Effector memory CD4-positive, alpha-beta T cell (primary cell): ENCODE results near the gene ATG7.
A peak's percentile ranks its signal among the peaks of the same experiment; 100 is the strongest.

Experiments
- DNase-seq, 3 donors: peaks; one replicate each; pipeline ENCODE4 v3.0.0-alpha.2; 2020
- H3K27ac ChIP-seq: 2 replicates; pipeline ENCODE4 v1.7.0; 2013; ENCODE audit warnings: mild to moderate bottlenecking, low read length, moderate library complexity; ENCODE audit not compliant: insufficient read depth, poor library complexity, severe bottlenecking
- H3K27me3 ChIP-seq: replicated peaks from 2 replicates; pipeline ENCODE4 v1.7.0; 2013; ENCODE audit warnings: mild to moderate bottlenecking, low read length; ENCODE audit not compliant: insufficient read depth, control insufficient read depth, poor library complexity, severe bottlenecking
- H3K36me3 ChIP-seq: 2 replicates; pipeline ENCODE4 v1.7.0; 2013; ENCODE audit warnings: mild to moderate bottlenecking, low read length, moderate library complexity; ENCODE audit not compliant: control insufficient read depth, insufficient read depth
- H3K4me1 ChIP-seq: 2 replicates; pipeline ENCODE4 v1.7.0; 2013; ENCODE audit warnings: low read length, mild to moderate bottlenecking; ENCODE audit not compliant: control insufficient read depth, insufficient read depth, poor library complexity, severe bottlenecking
- H3K4me3 ChIP-seq: 2 replicates; pipeline ENCODE4 v1.7.0; 2013; ENCODE audit warnings: low read length, low read depth, mild to moderate bottlenecking; ENCODE audit not compliant: insufficient read depth, poor library complexity, severe bottlenecking
- H3K9me3 ChIP-seq: 2 replicates; pipeline ENCODE4 v1.7.0; 2013; ENCODE audit warnings: mild to moderate bottlenecking, low read length, moderate library complexity; ENCODE audit not compliant: control insufficient read depth

Gene ATG7

GRCh38 chr3:11276901-11277300 is 4.7 kb downstream of the ATG7 start:
- Histone ChIP-seq H3K9me3 (no peaks in the 10 kb centered on the region), H3K4me1 (peaks cover 9% of the 10 kb centered on the region), H3K36me3 (peaks cover 12% of the 10 kb centered on the region), H3K27ac (no peak overlapping the region), H3K27me3 (no peaks in the 10 kb centered on the region), H3K4me3 (no peak overlapping the region)
- DNase-seq, result no peak

DNA sequence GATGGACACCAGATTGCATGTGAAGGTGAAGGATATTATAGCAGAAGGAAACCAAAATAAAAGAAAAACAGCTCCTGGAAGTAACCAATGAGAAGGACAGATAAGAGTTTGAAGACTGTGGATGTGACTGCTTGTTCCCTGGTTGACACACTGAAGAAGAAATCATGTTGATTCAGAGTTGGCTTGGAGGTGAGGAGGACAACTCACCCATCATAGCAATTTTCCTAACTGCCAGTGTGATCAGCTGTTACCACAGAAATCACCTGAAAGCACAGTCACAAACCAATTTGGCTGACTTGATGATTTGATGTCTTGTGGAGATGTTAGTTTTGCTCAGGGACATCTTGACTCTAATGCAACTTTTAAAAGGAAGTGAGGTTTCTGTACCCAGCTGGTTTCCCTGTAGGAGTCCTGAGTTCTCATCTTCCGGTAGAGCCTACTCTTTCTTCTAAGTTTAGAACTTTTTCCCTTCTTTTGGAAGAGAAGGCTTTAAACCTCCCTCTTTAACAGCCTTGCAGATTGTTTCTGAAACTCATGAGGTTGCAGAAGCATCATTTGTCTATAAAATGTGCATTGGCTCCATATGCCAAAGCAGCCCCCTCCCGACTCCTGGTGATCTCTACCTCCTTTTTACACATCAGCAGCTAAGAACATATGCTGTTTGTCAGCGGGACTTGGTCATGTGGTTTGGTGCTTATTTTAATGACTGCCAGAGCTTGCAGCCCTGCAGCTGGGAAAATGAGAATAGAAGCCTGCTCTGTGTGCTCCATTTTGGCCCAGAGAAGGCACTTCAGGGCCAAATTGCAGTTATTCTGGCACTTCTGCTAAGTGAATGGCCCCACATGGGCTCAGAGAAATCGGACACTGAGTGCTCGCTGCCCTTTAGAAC is 10.3 kb downstream of the ATG7 start:
- H3K27ac ChIP-seq, result no peak overlapping the region
- peaks cover 26% of the 10 kb centered on the region for H3K36me3 ChIP-seq
- DNase-seq, result no peak
- no peaks in the 10 kb centered on the region for H3K4me1 ChIP-seq
- no peaks in the 10 kb centered on the region for H3K9me3 ChIP-seq
- no peaks in the 10 kb centered on the region for H3K27me3 ChIP-seq
- H3K4me3 ChIP-seq, result no peak overlapping the region

- no peak overlapping the region for H3K27ac ChIP-seq
- H3K27me3 ChIP-seq, result no peaks in the 10 kb centered on the region
- no peaks in the 10 kb centered on the region for H3K9me3 ChIP-seq
- no peak for DNase-seq
- H3K36me3 ChIP-seq, result peaks cover 26% of the 10 kb centered on the region
- H3K4me1 ChIP-seq, result no peaks in the 10 kb centered on the region
- H3K4me3 ChIP-seq, result no peak overlapping the region
Observed at GRCh38 chr3:11283139-11283475, 10.9 kb downstream of the ATG7 start.

GRCh38 chr3:11284011-11284410 is 11.8 kb downstream of the ATG7 start:
- H3K4me1 ChIP-seq, result peaks cover 8% of the 10 kb centered on the region
- H3K9me3 ChIP-seq, result no peaks in the 10 kb centered on the region
- H3K4me3 ChIP-seq, result no peak overlapping the region
- no peak for DNase-seq
- no peaks in the 10 kb centered on the region for H3K27me3 ChIP-seq
- H3K27ac ChIP-seq, result no peak overlapping the region
- peaks cover 23% of the 10 kb centered on the region for H3K36me3 ChIP-seq

GRCh38 chr3:11285471-11285870 is 13.3 kb downstream of the ATG7 start:
- H3K27me3 ChIP-seq, result no peaks in the 10 kb centered on the region
- H3K4me1 ChIP-seq, result peaks cover 9% of the 10 kb centered on the region
- H3K4me3 ChIP-seq, result no peak overlapping the region
- DNase-seq, result no peak
- no peak overlapping the region for H3K27ac ChIP-seq
- peaks cover 22% of the 10 kb centered on the region for H3K36me3 ChIP-seq
- H3K9me3 ChIP-seq, result no peaks in the 10 kb centered on the region

DNA sequence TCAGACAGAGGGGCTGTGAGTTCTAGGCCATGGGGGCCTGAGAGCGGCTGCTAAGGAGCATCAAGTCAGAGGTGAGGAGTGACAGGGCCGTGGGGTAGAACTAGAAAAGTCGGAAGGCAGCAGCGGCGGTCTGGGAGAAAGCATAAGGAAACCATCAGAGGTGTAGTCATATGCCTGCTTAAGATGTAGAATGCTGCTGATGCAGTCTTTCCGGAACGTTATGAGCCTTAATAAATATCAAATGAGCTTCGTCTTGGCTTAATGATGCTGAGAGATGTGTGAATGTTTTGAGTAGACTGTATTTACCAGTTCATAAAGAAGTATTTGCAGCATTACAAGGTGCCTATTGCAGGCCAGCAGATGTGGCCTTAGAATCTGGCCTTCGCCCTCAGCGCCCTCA is 15.2 kb downstream of the ATG7 start:
- Histone ChIP-seq H3K9me3 (no peaks in the 10 kb centered on the region), H3K27ac (no peak overlapping the region)
- no peak for DNase-seq

DNA sequence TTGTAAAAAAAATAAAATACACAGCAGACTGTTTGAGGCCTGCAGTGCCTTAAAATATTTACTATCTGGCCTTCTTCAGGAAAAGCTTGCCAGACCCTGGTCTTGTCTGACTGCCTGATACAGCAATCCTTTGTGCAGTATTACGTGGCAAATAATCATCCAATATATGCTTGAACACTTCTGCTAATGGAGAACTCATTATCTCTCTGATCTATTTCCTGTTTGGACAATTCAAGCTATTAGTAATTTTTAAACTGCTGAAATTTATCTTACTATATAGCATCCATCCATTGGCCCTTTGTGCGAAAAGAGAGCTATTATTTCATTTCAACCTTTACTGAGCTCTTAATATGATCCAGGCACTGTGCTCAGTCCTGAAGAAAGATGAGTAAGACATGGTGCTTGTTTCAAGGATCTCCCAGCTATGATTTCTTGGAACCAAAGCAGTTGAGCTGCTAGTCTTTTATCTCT is 15.9 kb downstream of the ATG7 start:
- no peak overlapping the region for H3K4me3 ChIP-seq

More for the DNA sequence above, 15.2 kb downstream of the ATG7 start:
- peaks cover 10% of the 10 kb centered on the region for H3K36me3 ChIP-seq
- no peaks in the 10 kb centered on the region for H3K27me3 ChIP-seq
- peaks cover 24% of the 10 kb centered on the region for H3K4me1 ChIP-seq
- H3K4me3 ChIP-seq, result no peak overlapping the region

DNA sequence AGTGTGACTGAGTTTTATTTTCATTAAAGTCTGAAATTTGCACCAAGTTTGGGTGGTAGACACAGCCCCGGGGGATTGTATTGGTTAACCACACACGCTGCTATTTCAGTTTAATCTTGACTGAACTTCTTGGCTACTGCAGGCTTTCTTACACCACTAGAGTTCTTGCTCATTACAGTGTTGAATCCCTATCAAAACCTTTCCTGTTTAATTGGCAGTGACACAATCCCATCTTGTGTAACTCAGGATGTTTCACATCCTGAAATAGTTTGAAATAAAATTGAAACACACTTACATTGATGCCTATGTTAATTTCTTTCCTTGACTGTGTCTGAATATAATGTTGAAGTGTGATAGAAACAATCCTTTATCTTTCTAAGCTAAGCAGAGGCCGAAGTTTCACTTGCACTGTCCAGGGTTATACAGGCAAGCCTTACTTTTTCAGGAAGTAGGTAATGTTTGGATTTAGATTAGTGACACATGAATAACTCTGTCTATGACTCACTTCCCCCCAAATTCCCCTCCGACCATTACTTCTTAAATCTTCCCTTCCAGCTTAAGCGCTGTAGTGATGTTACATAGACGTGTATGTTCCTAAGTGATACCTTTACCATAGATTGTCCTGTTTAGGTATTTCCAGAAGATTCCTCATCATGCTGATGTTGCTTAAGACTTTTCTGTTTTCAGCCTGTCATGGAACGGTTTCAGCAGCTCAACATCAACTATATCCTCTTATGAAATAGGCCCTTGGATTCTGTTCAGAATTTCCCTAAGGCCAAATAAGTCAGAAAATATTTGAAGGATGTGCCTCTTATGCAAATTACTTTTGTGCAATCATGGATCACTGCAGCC is 16.8 kb downstream of the ATG7 start:
- peaks cover 24% of the 10 kb centered on the region for H3K4me1 ChIP-seq
- DNase-seq, result no peak
- no peak overlapping the region for H3K4me3 ChIP-seq
- no peak overlapping the region for H3K27ac ChIP-seq
- H3K9me3 ChIP-seq, result no peaks in the 10 kb centered on the region
- H3K36me3 ChIP-seq, result no peaks in the 10 kb centered on the region
- H3K27me3 ChIP-seq, result no peaks in the 10 kb centered on the region

More for the DNA sequence above, 15.9 kb downstream of the ATG7 start:
- H3K9me3 ChIP-seq, result no peaks in the 10 kb centered on the region
- peak overlapping the region; percentile 13 for H3K27ac ChIP-seq
- no peaks in the 10 kb centered on the region for H3K27me3 ChIP-seq
- no peak for DNase-seq
- H3K36me3 ChIP-seq, result peaks cover 5% of the 10 kb centered on the region
- H3K4me1 ChIP-seq, result peaks cover 24% of the 10 kb centered on the region

GRCh38 chr3:11289864-11290263 is 17.7 kb downstream of the ATG7 start:
- H3K9me3 ChIP-seq, result no peaks in the 10 kb centered on the region
- no peak overlapping the region for H3K27ac ChIP-seq
- H3K4me1 ChIP-seq, result peaks cover 24% of the 10 kb centered on the region
- H3K27me3 ChIP-seq, result no peaks in the 10 kb centered on the region
- no peak for DNase-seq
- no peak overlapping the region for H3K4me3 ChIP-seq
- no peaks in the 10 kb centered on the region for H3K36me3 ChIP-seq
